A549 (cell line): ENCODE measurements around the gene LRRC36. TPM values are rescaled to one million over a fixed set of nuclear protein-coding genes. Genes with fewer than 3 reads are reported as not detected.

ENCODE experiments used
- ATAC-seq, 2 experiments: fragments of 200-7000 bp in 1 of 2; fragments of >200 bp in 1 of 2; cut with Nextera tagmentation in 1 of 2; cut with Tn5 transposase in 1 of 2; 3 replicates each; pipeline versions ENCODE4 v1.8.0 to v1.9.1; 2018 to 2020; ENCODE audit warnings: mild to moderate bottlenecking in 1 of 2, moderate library complexity in 1 of 2
- CTCF ChIA-PET: fragments of 300-600 bp; sonication (Branson Sonifier 250); formaldehyde crosslinking; extraction: SDS; loops from one replicate; lab custom pipeline; 2021; ENCODE audit warnings: antibody characterized with exemption, inconsistent platforms; lab: Yijun Ruan, JAX
- POLR2A ChIA-PET: fragments of 350-600 bp; formaldehyde crosslinking; extraction: SDS; loops from one replicate; lab custom pipeline; 2021; ENCODE audit warnings: antibody characterized with exemption, inconsistent platforms; lab: Yijun Ruan, JAX
- DNase-seq, 2 experiments: peaks; one replicate each; pipeline versions ENCODE4 v3.0.0 to v3.0.0-alpha.2; 2011 to 2016; ENCODE audit warnings: low read depth in 1 of 2, low spot score in 1 of 2
- FAIRE-seq: peaks from 2 replicates; lab custom pipeline; 2011; peaks lifted over from hg19 to GRCh38; lab: Jason Lieb, UNC
- H3K27ac ChIP-seq, 2 experiments: fragments of >200 bp; sonication (Bioruptor Twin); formaldehyde crosslinking; 3 replicates each; pipeline ENCODE4 v1.5.1; 2016 to 2017
- H3K4me1 ChIP-seq: fragments of >200 bp; sonication (Bioruptor Twin); formaldehyde crosslinking; 3 replicates; pipeline ENCODE4 v1.6.1; 2016
- H3K4me2 ChIP-seq: fragments of >200 bp; sonication (Bioruptor Twin); formaldehyde crosslinking; 3 replicates; pipeline ENCODE4 v1.6.1; 2016
- H3K4me3 ChIP-seq: fragments of >200 bp; sonication (Bioruptor Twin); formaldehyde crosslinking; 3 replicates; pipeline ENCODE4 v1.5.1; 2016
- H3K9me3 ChIP-seq: fragments of >200 bp; sonication (Bioruptor Twin); formaldehyde crosslinking; 3 replicates; pipeline ENCODE4 v1.6.1; 2016
- ATOH8 ChIP-seq: fragments of 250-450 bp; sonication (Bioruptor Pico); IDR thresholded peaks from 2 replicates; pipeline ENCODE4 v1.5.0; 2020; ENCODE audit warnings: low read depth, mild to moderate bottlenecking, moderate library complexity
- BCL3 ChIP-seq: fragments of >200 bp; sonication (Bioruptor Twin); formaldehyde crosslinking; IDR thresholded peaks from 3 replicates; pipeline ENCODE4 v1.6.1; 2016
- CBX2 ChIP-seq: fragments of 200-600 bp; sonication (generic); IDR thresholded peaks from 2 replicates; pipeline ENCODE4 v1.6.1; 2016; ENCODE audit warnings: low read depth, mild to moderate bottlenecking, borderline replicate concordance
- CBX8 ChIP-seq: fragments of 200-600 bp; sonication (generic); IDR thresholded peaks from 2 replicates; pipeline ENCODE4 v1.6.1; 2016
- ELK1 ChIP-seq: fragments of 150-350 bp; IDR thresholded peaks from 2 replicates; pipeline ENCODE4 v1.6.1; 2014; ENCODE audit warnings: low read depth, mild to moderate bottlenecking, low read length
- EP300 ChIP-seq, 2 experiments: fragments of >200 bp; sonication (Bioruptor Twin); formaldehyde crosslinking; IDR thresholded peaks; 2 replicates in 1 of 2; 3 replicates in 1 of 2; pipeline ENCODE4 v1.6.1; 2016 to 2017
- ESRRA ChIP-seq: fragments of 150-350 bp; IDR thresholded peaks from 2 replicates; pipeline ENCODE4 v1.6.1; 2014; ENCODE audit warnings: mild to moderate bottlenecking, low read length, borderline replicate concordance
- FOSL2 ChIP-seq, 2 experiments: fragments of 450-650 bp in 1 of 2; fragments of >200 bp in 1 of 2; sonication (Bioruptor Twin) in 1 of 2; formaldehyde crosslinking; IDR thresholded peaks; 2 replicates each; pipeline versions ENCODE4 v1.5.0 to v1.6.1; 2016 to 2020; ENCODE audit warnings: mild to moderate bottlenecking in 1 of 2, moderate library complexity in 1 of 2
- HES2 ChIP-seq: fragments of >200 bp; sonication (Bioruptor Twin); formaldehyde crosslinking; IDR thresholded peaks from 2 replicates; pipeline ENCODE4 v1.6.1; 2016
- HEYL ChIP-seq: fragments of 250-450 bp; sonication (Bioruptor Pico); IDR thresholded peaks from 2 replicates; pipeline ENCODE4 v1.8.0; 2021; ENCODE audit warnings: mild to moderate bottlenecking, moderate library complexity
- HOXB13 ChIP-seq: fragments of 250-450 bp; sonication (Bioruptor Pico); IDR thresholded peaks from 2 replicates; pipeline ENCODE4 v1.5.0; 2020; ENCODE audit warnings: low read depth, mild to moderate bottlenecking, moderate library complexity
- KDM1A ChIP-seq: fragments of 200-600 bp; sonication (generic); IDR thresholded peaks from 2 replicates; pipeline ENCODE4 v1.6.1; 2016; ENCODE audit warnings: low read depth, mild to moderate bottlenecking
- MAX ChIP-seq: IDR thresholded peaks from 2 replicates; pipeline ENCODE4 v1.6.1; 2012
- MAZ ChIP-seq: fragments of 150-350 bp; IDR thresholded peaks from 2 replicates; pipeline ENCODE4 v1.6.1; 2014; ENCODE audit warnings: antibody characterized with exemption, low read depth, low read length, borderline replicate concordance
- MYC ChIP-seq: IDR thresholded peaks from 2 replicates; pipeline ENCODE4 v1.6.1; 2012; ENCODE audit warnings: mild to moderate bottlenecking, inconsistent platforms, low read length, improper control_type of control experiment, borderline replicate concordance
- NPAS2 ChIP-seq: fragments of 250-450 bp; sonication (Bioruptor Pico); IDR thresholded peaks from 2 replicates; pipeline ENCODE4 v1.8.0; 2022; ENCODE audit warnings: mild to moderate bottlenecking, moderate library complexity, borderline replicate concordance
- NR3C1 ChIP-seq: fragments of >200 bp; sonication (Bioruptor Twin); formaldehyde crosslinking; IDR thresholded peaks from 3 replicates; pipeline ENCODE4 v1.6.1; 2017
- POLR2A ChIP-seq: IDR thresholded peaks from 2 replicates; pipeline ENCODE4 v1.6.1; 2012; ENCODE audit warnings: mild to moderate bottlenecking, low read length
- RAD21 ChIP-seq, 2 experiments: fragments of >200 bp in 1 of 2; sonication (Bioruptor Twin) in 1 of 2; formaldehyde crosslinking in 1 of 2; IDR thresholded peaks in 1 of 2; conservative IDR thresholded peaks in 1 of 2; 2 replicates in 1 of 2; 3 replicates in 1 of 2; pipeline ENCODE4 v1.6.1; 2012 to 2018; ENCODE audit warnings: inconsistent platforms in 1 of 2
- REST ChIP-seq: fragments of 200-600 bp; sonication (generic); IDR thresholded peaks from 2 replicates; pipeline ENCODE4 v1.6.1; 2016; ENCODE audit warnings: antibody characterized with exemption, mild to moderate bottlenecking, moderate library complexity
- RFX5 ChIP-seq: fragments of 450-650 bp; IDR thresholded peaks from 2 replicates; pipeline ENCODE4 v1.7.1; 2014; ENCODE audit warnings: antibody characterized with exemption, mild to moderate bottlenecking, moderate library complexity
- TFCP2L1 ChIP-seq: fragments of 250-450 bp; sonication (Bioruptor Pico); IDR thresholded peaks from 2 replicates; pipeline ENCODE4 v1.5.0; 2021; ENCODE audit warnings: mild to moderate bottlenecking
- TP53 ChIP-seq: fragments of 250-450 bp; sonication (Bioruptor Pico); IDR thresholded peaks from 2 replicates; pipeline ENCODE4 v1.5.0; 2021; ENCODE audit warnings: mild to moderate bottlenecking, moderate library complexity
- USF2 ChIP-seq: fragments of 450-650 bp; IDR thresholded peaks from 2 replicates; pipeline ENCODE4 v1.6.1; 2014; ENCODE audit warnings: antibody characterized with exemption
- ZFP36 ChIP-seq: fragments of 450-650 bp; IDR thresholded peaks from 2 replicates; pipeline ENCODE4 v1.6.1; 2014; ENCODE audit warnings: borderline replicate concordance; ENCODE audit not compliant: partially characterized antibody
- ZNF302 ChIP-seq: fragments of 250-450 bp; sonication (Bioruptor Pico); IDR thresholded peaks from 2 replicates; pipeline ENCODE4 v1.9.0; 2021; ENCODE audit warnings: inconsistent platforms, mild to moderate bottlenecking, moderate library complexity
- WGBS: methylation state at CpG from one replicate; pipeline ENCODE4 v1.1.6; 2017; ENCODE audit errors: missing lambda C conversion rate; 5-methylcytosine and 5-hydroxymethylcytosine counted together
- polyA plus RNA-seq, 4 experiments: library from polyadenylated mRNA; depleted of rRNA in 3 of 4; stranded (reverse); fragments of >200 nt; fragmentation: RNase III in 1 of 4; extraction: RNeasy Plus Mini Kit Qiagen cat#74134 plus additional on column Dnase treatment in 1 of 4; gene quantifications; 2 replicates in 3 of 4; 3 replicates in 1 of 4; pipeline ENCODE4 v1.2.3, GENCODE V29; 2011 to 2017

Gene LRRC36
- polyA plus RNA-seq, 2 of the 4 experiments (the other 2 are of a cell fraction) = 0.48 to 0.57 TPM

GRCh38 chr16:67386861-67387455 is 60.3 kb downstream of the LRRC36 start:
- CTCF ChIA-PET = interaction anchor here (0.7 to 5.8 kb wide), 3 partner anchors 13 to 101 kb away, joined by 3 to 34 read pairs (median 7); partner anchors contain the start of genes KCTD19 and LRRC36
- no peaks in the 10 kb centered on the region for H3K9me3 ChIP-seq
- ATAC-seq = no peak
- TF ChIP-seq NR3C1 (no peak), MAX (no peak), POLR2A (no peak), RFX5 (no peak), CBX2 (no peak), ZFP36 (no peak), HES2 (no peak), USF2 (no peak), TFCP2L1 (CRISPR knock-in tag) (no peak), TP53 (CRISPR knock-in tag) (no peak), MYC (no peak), BCL3 (no peak), ELK1 (no peak), KDM1A (no peak), ZNF302 (CRISPR knock-in tag) (no peak), ATOH8 (CRISPR knock-in tag) (no peak), HEYL (CRISPR knock-in tag) (no peak), CBX8 (no peak), ESRRA (no peak)
- TF ChIP-seq, all 56 proteins: peak for 0
- no peak overlapping the region for H3K4me2 ChIP-seq
- POLR2A ChIA-PET = no interaction called here
- DNase-seq (no peak), FAIRE-seq (no peak)
- H3K4me3 ChIP-seq = no peak overlapping the region
- no peak overlapping the region for H3K27ac ChIP-seq
- no peaks in the 10 kb centered on the region for H3K4me1 ChIP-seq
- WGBS = 78% methylated on average over 5 of the region's 5 CpGs

- ATAC-seq = no peak
- TF ChIP-seq REST = no peak
- TF ChIP-seq HOXB13 (CRISPR knock-in tag) = no peak
- no peak for TF ChIP-seq MAZ
- no peak for TF ChIP-seq RAD21 (conservative IDR thresholded peaks at IDR 0.05 in 1 of 2, IDR thresholded peaks at IDR 0.05 in 1 of 2)
- no peak for TF ChIP-seq TFCP2L1 (CRISPR knock-in tag)
- no peak for TF ChIP-seq KDM1A
- TF ChIP-seq EP300 (IDR thresholded peaks at IDR 0.05) = no peak
- no peak for TF ChIP-seq NPAS2
- TF ChIP-seq FOSL2 (IDR thresholded peaks at IDR 0.05) = no peak
- TF ChIP-seq FOSL2 (CRISPR knock-in tag; IDR thresholded peaks at IDR 0.05) = no peak
These were observed 61.0 kb downstream of the LRRC36 start for GRCh38 chr16:67387479-67388079.

More at GRCh38 chr16:67387479-67388079, 61.0 kb downstream of the LRRC36 start:
- POLR2A ChIA-PET = no interaction called here
- Histone ChIP-seq H3K4me1 (no peaks in the 10 kb centered on the region; the same call in 2 of the 3 replicates), H3K9me3 (no peaks in the 10 kb centered on the region), H3K4me2 (no peak overlapping the region), H3K27ac (no peak overlapping the region), H3K4me3 (no peak overlapping the region)
- CTCF ChIA-PET = interaction anchor here (0.6 to 5.8 kb wide), 5 partner anchors 10 to 190 kb away, joined by 4 to 34 read pairs (median 5); no protein-coding TSS in a partner anchor
- no peak for DNase-seq
- FAIRE-seq = no peak
- WGBS = 63% methylated on average over 8 of the region's 8 CpGs
